ENCODE results near the gene PKHD1.

PKHD1 gene

GRCh38 chr6:52046456-52046855, 41.0 kb downstream of the PKHD1 start:
- DNase-seq (ENCODE audit: low spot score): no peak

DNA sequence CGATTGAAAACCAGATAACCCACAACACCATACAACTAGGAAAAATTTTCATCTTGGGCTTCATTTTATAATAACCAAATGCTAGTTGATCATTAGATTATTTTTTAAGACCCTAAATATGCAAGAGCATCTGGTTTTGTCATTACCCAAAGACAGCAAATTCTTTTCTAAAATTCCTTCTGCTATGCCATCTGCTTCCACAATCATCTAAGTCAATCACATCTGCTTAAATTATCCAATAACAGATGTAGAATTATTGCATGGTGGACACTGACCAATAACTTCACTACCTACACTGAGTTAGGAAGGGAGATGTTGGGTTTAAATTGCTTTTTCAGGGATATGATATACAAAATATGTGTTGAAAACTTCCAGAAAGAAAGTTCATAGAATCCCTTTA, 41.9 kb downstream of the PKHD1 start:
- no peak for DNase-seq (ENCODE audit: low spot score)

DNA sequence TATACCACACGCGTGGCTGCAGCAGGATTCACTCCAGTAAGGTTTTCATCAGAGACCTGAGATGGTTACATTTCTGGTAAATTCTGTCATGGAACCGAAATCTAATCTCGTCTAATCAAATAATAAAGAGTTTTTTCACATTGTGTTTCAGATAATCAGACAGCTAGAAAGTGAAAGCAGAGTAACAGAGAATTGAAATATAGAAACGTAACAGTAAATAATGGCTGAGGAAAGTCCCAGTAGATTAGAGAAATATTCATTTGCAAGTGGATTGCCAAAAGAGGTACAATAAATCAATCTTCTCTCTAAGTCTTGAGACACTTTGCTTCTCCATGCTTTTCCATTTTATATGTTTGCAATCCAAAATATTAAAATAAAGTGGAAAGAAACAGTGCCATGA, 42.4 kb downstream of the PKHD1 start:
- DNase-seq (ENCODE audit: low spot score): no peak

- DNase-seq (ENCODE audit: low spot score): no peak
These were observed 45.1 kb downstream of the PKHD1 start for GRCh38 chr6:52042141-52042885.

- DNase-seq (ENCODE audit: low spot score): no peak
These were observed 46.3 kb downstream of the PKHD1 start for GRCh38 chr6:52041134-52041533.

DNA sequence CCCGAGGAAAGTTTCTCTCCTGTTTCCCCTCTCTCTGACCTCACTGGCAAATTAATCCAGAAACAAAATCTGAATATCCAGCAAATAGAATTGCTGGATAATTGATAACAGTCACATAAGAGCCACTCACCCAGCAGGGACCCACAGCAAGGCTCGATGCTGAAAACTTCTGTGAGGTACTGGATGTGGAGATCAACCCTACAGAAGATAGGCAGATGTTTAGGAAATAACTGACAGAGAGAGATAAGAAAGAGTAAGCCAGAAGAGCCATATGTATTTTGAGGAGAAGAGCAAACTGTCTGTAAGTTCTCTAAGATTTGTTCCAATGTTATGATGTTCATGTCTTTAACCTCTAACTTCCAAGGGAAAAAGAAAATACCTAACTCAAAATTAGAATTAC, 59.7 kb downstream of the PKHD1 start:
- DNase-seq (ENCODE audit: low spot score): no peak

DNA sequence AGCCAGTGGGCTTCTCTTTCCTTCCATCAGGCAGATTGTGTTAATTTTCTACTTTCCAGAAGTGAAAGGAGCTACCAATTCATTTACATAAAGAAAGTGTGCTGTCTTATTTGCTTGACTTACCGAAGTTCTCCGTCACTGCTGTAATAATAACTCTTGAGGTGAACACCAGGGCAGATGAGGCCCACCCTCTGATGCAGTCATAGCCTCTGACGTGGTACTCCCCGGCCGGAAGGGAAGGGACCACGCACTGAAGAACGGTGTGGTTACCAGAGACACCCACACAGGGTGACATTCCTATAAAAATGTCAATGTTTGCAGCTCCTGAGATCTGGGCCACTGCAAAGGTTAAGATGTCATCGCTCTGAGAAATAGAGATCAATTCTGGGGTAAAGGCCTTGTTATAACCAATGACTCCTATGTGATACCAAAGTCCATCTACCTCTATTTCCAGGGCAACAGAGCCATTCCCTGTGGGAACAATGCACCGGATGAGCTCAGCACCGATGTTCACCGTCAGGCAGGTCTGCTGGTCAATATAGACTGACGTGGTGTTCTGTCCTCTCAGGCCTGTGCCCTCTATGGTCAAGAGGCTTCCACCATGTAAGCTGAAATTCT, 62.9 kb downstream of the PKHD1 start:
- no peak for DNase-seq (ENCODE audit: low spot score)

DNA sequence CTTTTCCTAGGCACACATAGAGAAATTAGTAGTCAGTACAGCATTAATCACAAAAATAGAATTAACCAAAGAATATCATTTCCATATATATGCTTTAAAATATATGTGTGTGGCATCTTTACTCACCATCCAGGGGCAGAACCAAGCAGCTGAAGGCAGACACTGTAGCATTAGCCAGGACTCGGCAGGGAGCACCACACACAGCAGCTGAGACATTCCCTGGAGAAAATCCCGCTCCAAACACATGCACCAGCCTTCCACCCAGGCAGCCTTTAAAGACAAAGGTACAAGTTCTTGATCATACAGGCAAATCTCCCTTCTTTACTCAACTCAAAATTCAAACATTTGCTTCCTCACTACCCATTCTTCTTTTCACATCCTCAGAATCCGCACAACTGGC, 64.7 kb downstream of the PKHD1 start:
- DNase-seq (ENCODE audit: low spot score): no peak

GRCh38 chr6:52020945-52021570, 66.4 kb downstream of the PKHD1 start:
- peak; percentile 35 for DNase-seq (ENCODE audit: low spot score)

DNA sequence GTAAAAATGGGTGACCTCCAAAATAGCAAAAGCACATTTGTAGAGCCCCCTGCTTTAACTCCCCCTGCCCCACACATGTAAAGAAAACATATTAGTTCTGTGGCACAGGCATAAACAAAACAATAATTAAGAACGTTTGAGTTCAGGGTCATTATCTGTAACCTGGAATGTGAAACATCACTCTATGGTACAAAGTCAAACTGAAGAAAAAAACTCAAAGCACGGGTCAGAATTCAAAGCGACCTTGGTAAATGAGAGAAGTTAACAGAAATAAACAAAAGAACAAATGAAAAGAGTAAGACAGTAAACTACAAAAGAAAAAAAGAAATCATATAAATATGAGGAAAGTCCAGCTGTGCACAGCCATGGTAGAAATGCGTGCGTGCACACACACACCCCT, 67.5 kb downstream of the PKHD1 start:
- DNase-seq (ENCODE audit: low spot score): no peak

DNA sequence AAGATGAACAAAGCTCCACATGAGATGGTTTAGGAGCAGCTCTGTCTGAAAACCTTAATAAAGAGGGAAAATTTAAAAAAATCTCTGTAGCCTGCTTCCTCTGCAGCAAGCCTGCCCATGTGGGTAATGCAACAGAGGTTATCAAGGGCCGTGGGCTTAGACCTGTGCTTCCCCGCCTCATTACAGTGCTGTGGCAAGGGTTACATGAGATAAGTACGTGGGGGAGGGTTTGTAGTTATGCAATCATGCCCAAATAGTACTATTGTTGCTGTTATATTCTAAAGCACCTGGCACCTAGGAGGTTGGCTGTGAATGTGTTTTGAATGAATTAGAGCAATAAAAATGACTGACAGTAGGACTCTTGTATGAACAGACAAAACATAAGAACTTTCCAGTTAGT, 68.3 kb downstream of the PKHD1 start:
- no peak for DNase-seq (ENCODE audit: low spot score)

- DNase-seq (ENCODE audit: low spot score): no peak
These were observed 70.3 kb downstream of the PKHD1 start for GRCh38 chr6:52016915-52017748.

- DNase-seq (ENCODE audit: low spot score): no peak
These were observed 71.5 kb downstream of the PKHD1 start for GRCh38 chr6:52015953-52016352.

DNA sequence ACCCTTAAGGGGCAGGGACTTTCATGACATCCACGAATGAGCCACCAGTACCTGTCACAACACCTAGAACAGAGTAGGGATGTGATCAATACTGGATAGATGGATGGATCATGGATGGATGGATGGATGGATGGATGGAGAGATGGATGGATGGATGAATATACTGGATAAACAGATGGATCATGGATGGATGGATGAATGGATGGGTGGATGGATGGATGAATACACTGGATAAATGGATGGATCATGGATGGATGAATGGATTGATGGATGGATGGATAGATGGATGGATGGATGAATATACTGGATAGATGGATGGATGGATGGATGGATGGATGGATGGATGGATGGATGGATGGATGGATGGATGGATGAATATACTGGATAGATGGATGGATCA, 73.0 kb downstream of the PKHD1 start:
- DNase-seq (ENCODE audit: low spot score): no peak

GRCh38 chr6:52013035-52013434, 74.4 kb downstream of the PKHD1 start:
- no peak for DNase-seq (ENCODE audit: low spot score)

DNA sequence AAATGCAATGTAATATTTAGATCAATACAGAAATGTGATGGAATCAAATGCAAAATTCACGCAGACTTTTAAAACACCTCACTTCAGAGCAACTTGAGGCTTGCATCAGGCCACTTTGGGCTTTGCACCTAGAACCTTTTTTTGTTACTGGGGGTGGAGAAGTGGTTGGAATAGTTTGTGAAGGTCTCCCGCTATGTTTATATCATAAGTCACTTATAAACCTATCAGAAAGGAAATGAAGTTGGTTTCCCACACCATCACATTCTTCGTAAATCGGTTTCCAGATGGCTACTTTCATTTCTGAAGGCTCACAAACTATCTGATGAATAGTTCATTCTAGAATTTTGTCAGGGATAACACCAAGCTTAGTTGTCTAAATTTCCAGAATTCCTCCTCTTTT, 74.8 kb downstream of the PKHD1 start:
- no peak for DNase-seq (ENCODE audit: low spot score)

DNA sequence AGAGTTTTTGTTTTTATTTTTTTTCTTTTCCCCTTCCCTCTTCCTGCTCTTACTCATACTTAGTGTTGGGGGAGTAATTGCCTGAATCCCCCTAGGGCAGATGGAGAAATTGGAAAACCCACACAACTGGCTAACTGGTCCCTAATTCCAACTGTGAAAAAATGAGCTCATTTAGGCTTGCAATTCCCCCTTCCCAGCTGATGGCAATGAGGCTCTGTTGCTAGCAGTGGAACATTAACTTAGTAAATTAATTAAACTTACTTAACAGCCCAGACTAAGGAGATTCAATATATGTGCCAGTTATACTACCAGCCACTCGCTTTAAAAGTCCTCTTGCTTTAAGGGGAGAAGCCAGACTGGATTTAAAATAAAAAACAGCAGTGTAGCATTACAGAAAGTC, 76.6 kb downstream of the PKHD1 start:
- DNase-seq (ENCODE audit: low spot score): no peak

DNA sequence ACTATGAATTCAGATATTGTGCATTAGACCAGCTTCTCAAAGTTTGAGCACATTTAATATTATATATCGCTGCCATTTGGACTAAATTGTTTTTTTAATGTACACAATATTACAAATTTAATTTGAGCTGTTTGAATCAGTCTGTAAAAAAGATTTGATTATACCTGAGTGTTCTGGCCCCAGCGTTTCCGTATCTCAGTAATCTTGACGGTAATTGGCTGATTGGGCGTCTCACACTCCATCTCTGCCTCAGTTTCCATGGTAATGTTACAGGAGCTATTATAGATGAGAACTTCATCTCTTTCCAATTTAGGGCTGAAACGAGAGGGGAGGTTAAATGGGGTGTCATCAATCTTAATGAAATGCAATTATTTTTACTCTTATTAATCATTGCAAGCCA, 77.3 kb downstream of the PKHD1 start:
- no peak for DNase-seq (ENCODE audit: low spot score)

DNA sequence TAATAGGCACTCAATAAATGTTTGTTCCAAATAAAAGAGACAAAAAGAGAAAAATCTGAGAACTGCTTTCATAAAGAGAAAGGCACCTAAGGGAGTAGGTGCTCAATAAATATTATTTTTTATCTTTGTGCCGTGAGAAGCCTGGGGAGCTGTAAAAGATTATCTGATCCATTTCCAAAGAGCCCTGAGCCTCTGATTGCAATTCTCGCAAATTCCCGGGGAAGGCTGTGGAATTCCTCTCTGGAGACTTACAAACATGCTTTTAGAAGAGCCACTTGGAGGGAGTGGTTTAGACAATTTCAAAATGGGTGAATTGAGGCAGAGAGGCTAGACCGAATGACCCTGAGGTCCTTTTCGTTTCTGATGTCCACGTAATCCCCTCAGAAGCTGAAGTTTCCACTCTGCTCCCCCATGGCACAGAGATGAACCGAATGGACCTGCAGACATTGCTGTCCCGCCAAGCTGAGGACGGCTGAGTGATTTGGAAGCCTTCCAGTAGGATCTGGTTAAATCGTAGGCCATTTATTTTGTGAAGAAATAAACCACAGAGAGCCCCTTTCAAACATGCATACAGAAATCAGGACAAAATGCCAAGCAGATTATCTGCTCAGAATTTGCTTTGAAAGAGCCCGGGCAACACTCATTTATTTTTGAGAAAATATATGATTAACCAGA, 77.8 kb downstream of the PKHD1 start:
- DNase-seq (ENCODE audit: low spot score): no peak

- no peak for DNase-seq (ENCODE audit: low spot score)
These were observed 87.3 kb downstream of the PKHD1 start for GRCh38 chr6:52000064-52000463.

DNA sequence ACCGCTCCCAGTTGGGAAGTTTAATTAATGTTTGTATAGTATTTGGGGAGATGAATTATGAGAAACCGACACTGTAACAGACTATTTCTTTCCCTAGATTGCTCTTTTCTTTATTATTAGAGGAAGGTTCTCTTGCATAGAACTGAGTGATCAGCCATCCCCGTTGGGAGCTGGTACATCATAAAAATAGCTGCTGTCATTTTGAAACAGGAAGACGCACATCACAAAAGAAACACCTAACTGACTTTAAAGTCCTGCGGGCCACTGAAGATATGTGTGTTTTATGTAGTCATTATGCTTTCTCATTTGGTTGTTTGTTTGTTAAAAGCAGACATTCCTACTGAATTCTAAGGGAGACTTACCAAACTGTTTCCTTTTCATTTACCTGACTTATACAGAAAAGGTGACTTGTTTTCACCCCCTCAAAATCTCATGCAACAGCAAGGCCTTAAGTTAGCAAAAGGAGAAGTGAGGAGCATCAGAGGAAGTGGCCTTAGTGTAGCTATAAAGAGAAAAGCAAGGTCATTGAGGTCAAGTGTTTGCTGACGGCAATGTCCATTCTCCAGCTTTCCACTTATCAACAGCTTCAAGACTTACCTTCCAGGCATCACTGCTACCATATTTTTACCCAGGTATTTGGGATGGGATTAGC, 91.0 kb downstream of the PKHD1 start:
- DNase-seq (ENCODE audit: low spot score): no peak

All from NAMALWA (cell line).